OCI-LY3 (cell line): ENCODE measurements around the gene TENM4.

Experiments
- H2AFZ ChIP-seq: fragments of 200-600, 300-600 bp; shearing (Covaris generic); 2 replicates; pipeline ENCODE4 v1.6.0; 2014; ENCODE audit warnings: antibody characterized with exemption, low read depth, low read length
- H3K27ac ChIP-seq: fragments of 200-600, 300-600 bp; sonication (generic); 2 replicates; pipeline ENCODE4 v1.5.1; 2014; ENCODE audit warnings: mild to moderate bottlenecking, low read length, moderate library complexity, mixed read lengths
- H3K27me3 ChIP-seq: fragments of 200-600, 300-600 bp; sonication (generic); 2 replicates; pipeline ENCODE4 v1.6.1; 2014; ENCODE audit warnings: low read depth, low read length, mixed read lengths
- H3K36me3 ChIP-seq: fragments of 200-600, 300-600 bp; sonication (generic); replicated peaks from 2 replicates; pipeline ENCODE3; 2014; ENCODE audit warnings: low read depth, low read length, mixed read lengths
- H3K4me1 ChIP-seq: fragments of 300-600, 200-600 bp; sonication (generic); 2 replicates; pipeline ENCODE4 v1.6.1; 2014; ENCODE audit warnings: low read length, mixed read lengths
- H3K4me2 ChIP-seq: fragments of 200-600, 300-600 bp; sonication (generic); 2 replicates; pipeline ENCODE4 v1.6.1; 2014; ENCODE audit warnings: low read length, mixed read lengths
- H3K4me3 ChIP-seq: fragments of 300-600, 200-600 bp; sonication (generic); 2 replicates; pipeline ENCODE4 v1.5.1; 2014; ENCODE audit warnings: antibody characterized with exemption, mild to moderate bottlenecking, low read length, moderate library complexity
- H3K79me2 ChIP-seq: fragments of 300-600, 200-600 bp; shearing (Covaris generic); 2 replicates; pipeline ENCODE4 v1.6.1; 2014; ENCODE audit warnings: mild to moderate bottlenecking, low read length, mixed read lengths
- H3K9ac ChIP-seq: fragments of 300-600, 200-600 bp; shearing (Covaris generic); 2 replicates; pipeline ENCODE4 v1.6.0; 2014; ENCODE audit warnings: mild to moderate bottlenecking, low read length, moderate library complexity
- H3K9me3 ChIP-seq: fragments of 200-600, 300-600 bp; shearing (Covaris generic); 2 replicates; pipeline ENCODE4 v1.6.1; 2014; ENCODE audit warnings: low read length, mixed read lengths; ENCODE audit not compliant: insufficient read depth
- H4K20me1 ChIP-seq: fragments of 200-600, 300-600 bp; sonication (generic); 2 replicates; pipeline ENCODE4 v1.6.1; 2016; ENCODE audit warnings: low read length, mixed read lengths; ENCODE audit not compliant: insufficient read depth
- EZH2phosphoT487 ChIP-seq: fragments of 200-600 bp; shearing (Covaris generic); IDR thresholded peaks from 2 replicates; pipeline ENCODE4 v1.6.1; 2018; ENCODE audit warnings: antibody characterized with exemption, mixed run types, low read depth
- TF ChIP-seq, protein P1 (sequence below): fragments of 200-600, 300-600 bp; sonication (generic); IDR thresholded peaks from 2 replicates; pipeline ENCODE4 v1.5.1; 2014; ENCODE audit warnings: antibody characterized with exemption, low read length, low read depth

The TENM4 gene

GRCh38 chr11:78898266-78898775 is 542.5 kb downstream of the TENM4 start:
- Histone ChIP-seq H3K79me2 (no peaks in the 10 kb centered on the region), H3K9me3 (no peaks in the 10 kb centered on the region), H4K20me1 (no peaks in the 10 kb centered on the region), H3K36me3 (no peaks in the 10 kb centered on the region), H2AFZ (no peak overlapping the region), H3K4me3 (no peak overlapping the region), H3K4me2 (no peak overlapping the region), H3K9ac (no peak overlapping the region), H3K4me1 (no peaks in the 10 kb centered on the region), H3K27ac (no peak overlapping the region), H3K27me3 (no peaks in the 10 kb centered on the region)
- no peak for TF ChIP-seq EZH2phosphoT487
- TF ChIP-seq, protein P1, sequence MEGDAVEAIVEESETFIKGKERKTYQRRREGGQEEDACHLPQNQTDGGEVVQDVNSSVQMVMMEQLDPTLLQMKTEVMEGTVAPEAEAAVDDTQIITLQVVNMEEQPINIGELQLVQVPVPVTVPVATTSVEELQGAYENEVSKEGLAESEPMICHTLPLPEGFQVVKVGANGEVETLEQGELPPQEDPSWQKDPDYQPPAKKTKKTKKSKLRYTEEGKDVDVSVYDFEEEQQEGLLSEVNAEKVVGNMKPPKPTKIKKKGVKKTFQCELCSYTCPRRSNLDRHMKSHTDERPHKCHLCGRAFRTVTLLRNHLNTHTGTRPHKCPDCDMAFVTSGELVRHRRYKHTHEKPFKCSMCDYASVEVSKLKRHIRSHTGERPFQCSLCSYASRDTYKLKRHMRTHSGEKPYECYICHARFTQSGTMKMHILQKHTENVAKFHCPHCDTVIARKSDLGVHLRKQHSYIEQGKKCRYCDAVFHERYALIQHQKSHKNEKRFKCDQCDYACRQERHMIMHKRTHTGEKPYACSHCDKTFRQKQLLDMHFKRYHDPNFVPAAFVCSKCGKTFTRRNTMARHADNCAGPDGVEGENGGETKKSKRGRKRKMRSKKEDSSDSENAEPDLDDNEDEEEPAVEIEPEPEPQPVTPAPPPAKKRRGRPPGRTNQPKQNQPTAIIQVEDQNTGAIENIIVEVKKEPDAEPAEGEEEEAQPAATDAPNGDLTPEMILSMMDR, result no peak

DNA sequence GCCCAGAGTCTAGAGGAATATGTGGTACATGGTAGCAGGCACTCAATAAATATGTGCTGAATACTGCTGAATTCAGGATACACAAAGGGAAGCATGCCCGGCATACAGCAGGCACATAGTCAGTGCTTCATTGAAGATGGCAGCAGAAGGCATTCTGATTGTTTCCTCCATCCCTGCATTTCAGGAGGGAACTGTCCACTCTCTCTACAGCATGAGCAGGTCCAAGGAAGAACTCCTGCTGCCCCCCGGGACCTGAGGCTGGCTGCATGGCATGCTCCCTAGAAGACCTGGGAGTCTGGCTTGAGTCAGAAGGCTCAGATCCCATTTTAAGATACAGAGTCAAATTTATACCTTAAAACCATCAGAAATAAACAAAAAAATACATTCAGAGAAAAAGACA is 546.8 kb downstream of the TENM4 start:
- no peak overlapping the region for H2AFZ ChIP-seq

GRCh38 chr11:78889698-78890097 is 551.1 kb downstream of the TENM4 start:
- Histone ChIP-seq H3K9ac (no peak overlapping the region), H2AFZ (no peak overlapping the region), H3K4me2 (no peak overlapping the region), H3K36me3 (peaks cover 4% of the 10 kb centered on the region), H3K4me1 (no peaks in the 10 kb centered on the region), H3K4me3 (no peak overlapping the region), H4K20me1 (no peaks in the 10 kb centered on the region), H3K27me3 (no peaks in the 10 kb centered on the region), H3K79me2 (no peaks in the 10 kb centered on the region), H3K9me3 (no peaks in the 10 kb centered on the region), H3K27ac (no peak overlapping the region)
- TF ChIP-seq, protein P1, result no peak
- TF ChIP-seq EZH2phosphoT487, result no peak

More for the DNA sequence above, 546.8 kb downstream of the TENM4 start:
- TF ChIP-seq, protein P1, result no peak
- TF ChIP-seq EZH2phosphoT487, result no peak
- H3K27me3 ChIP-seq, result no peaks in the 10 kb centered on the region
- no peaks in the 10 kb centered on the region for H3K9me3 ChIP-seq
- H3K36me3 ChIP-seq, result no peaks in the 10 kb centered on the region
- no peak overlapping the region for H3K4me2 ChIP-seq
- H3K4me1 ChIP-seq, result no peaks in the 10 kb centered on the region
- no peak overlapping the region for H3K4me3 ChIP-seq
- no peak overlapping the region for H3K27ac ChIP-seq
- H4K20me1 ChIP-seq, result no peaks in the 10 kb centered on the region
- no peaks in the 10 kb centered on the region for H3K79me2 ChIP-seq
- no peak overlapping the region for H3K9ac ChIP-seq

DNA sequence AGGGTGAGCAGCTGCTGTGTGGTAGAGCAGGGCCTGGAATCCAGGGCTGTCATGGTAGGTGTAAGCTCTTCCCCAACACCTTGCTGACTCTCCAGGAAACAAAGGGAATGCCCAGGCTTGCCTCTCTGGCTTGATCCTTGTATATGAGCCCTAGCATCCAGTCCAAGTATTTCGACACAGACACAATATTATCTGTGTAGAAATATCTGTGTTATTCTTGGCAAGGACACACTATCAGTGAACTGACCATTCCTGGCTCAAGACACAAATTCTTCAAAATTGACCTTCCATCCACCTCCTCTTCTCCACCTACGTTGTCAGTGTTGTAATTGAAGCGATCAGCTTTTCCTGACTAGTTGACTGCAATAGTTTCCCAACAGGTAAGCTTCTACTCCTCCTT is 554.2 kb downstream of the TENM4 start:
- H3K27me3 ChIP-seq, result no peaks in the 10 kb centered on the region
- H3K9me3 ChIP-seq, result no peaks in the 10 kb centered on the region
- H3K27ac ChIP-seq, result no peak overlapping the region
- no peak overlapping the region for H3K4me3 ChIP-seq
- H3K9ac ChIP-seq, result no peak overlapping the region
- no peak overlapping the region for H3K4me2 ChIP-seq
- peaks cover 7% of the 10 kb centered on the region for H3K36me3 ChIP-seq
- H3K79me2 ChIP-seq, result no peaks in the 10 kb centered on the region
- TF ChIP-seq EZH2phosphoT487, result no peak
- TF ChIP-seq, protein P1, result no peak
- H2AFZ ChIP-seq, result no peak overlapping the region
- no peaks in the 10 kb centered on the region for H4K20me1 ChIP-seq
- no peaks in the 10 kb centered on the region for H3K4me1 ChIP-seq
